Measurements from ENCODE around the gene FAM118A. TPM values are rescaled to one million over a fixed set of nuclear protein-coding genes. Genes with fewer than 3 reads are reported as not detected.

The FAM118A gene
- total RNA-seq, 1 experiment from 2014 or later: 37.9 TPM

DNA sequence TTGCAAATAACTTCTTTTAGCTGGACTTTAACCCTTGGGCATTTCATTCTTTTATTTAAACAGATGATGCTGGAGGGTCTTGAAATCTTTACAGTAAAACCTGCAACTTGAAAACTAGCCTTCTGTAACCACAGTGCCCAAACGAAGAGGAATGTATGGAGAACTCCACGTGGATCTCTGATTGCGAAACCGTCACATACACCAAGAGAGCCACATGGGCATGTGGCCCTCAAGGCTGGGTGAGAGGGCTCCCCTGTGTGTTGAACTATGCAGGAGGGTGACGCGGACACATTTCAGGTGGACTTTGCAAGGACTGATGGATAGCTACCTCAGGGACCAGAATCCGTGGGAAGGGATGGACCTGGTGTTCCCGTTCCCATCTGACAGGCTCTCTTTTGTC is 30.6 kb downstream of the FAM118A start:
- Histone ChIP-seq H2BK5ac (ENCODE audit: insufficient read length, low read length) (no peak overlapping the region), H2BK20ac (ENCODE audit: low read depth, low read length, poor library complexity, severe bottlenecking) (no peak overlapping the region), H4K20me1 (ENCODE audit: control insufficient read depth, insufficient read depth, insufficient read length) (no peaks in the 10 kb centered on the region), H2AFZ (ENCODE audit: low read length) (no peak overlapping the region), H3K23me2 (ENCODE audit: insufficient read length, low read depth, low read length, poor library complexity, severe bottlenecking) (no peaks in the 10 kb centered on the region), H3K27me3 (ENCODE audit: insufficient read depth, low read length) (no peaks in the 10 kb centered on the region), H3K9me3 (ENCODE audit: control insufficient read depth, low read depth, low read length) (no peaks in the 10 kb centered on the region), H3K14ac (ENCODE audit: insufficient read depth, low read length) (no peak overlapping the region), H2BK15ac (ENCODE audit: low read depth, low read length) (no peak overlapping the region), H4K91ac (ENCODE audit: insufficient read length, low read depth, low read length) (no peak overlapping the region), H3K4me1 (ENCODE audit: insufficient read depth, low read length) (no peaks in the 10 kb centered on the region), H3K9ac (ENCODE audit: extremely low read depth, insufficient read length, low read length) (no peak overlapping the region), H3K4me2 (ENCODE audit: insufficient read depth, insufficient read length, low read length) (no peak overlapping the region), H4K5ac (ENCODE audit: insufficient read length, low read depth, low read length) (no peak overlapping the region), H3K23ac (ENCODE audit: insufficient read length, low read depth, low read length) (no peak overlapping the region), H2AK5ac (ENCODE audit: insufficient read length, low read length) (no peak overlapping the region), H2BK12ac (ENCODE audit: insufficient read length, low read depth, low read length) (no peak overlapping the region), H2BK120ac (ENCODE audit: low read depth, low read length, poor library complexity, severe bottlenecking) (no peak overlapping the region), H3K56ac (ENCODE audit: insufficient read length, low read depth, low read length) (no peak overlapping the region), H3K79me1 (ENCODE audit: insufficient read depth, low read depth, low read length, poor library complexity, severe bottlenecking) (no peaks in the 10 kb centered on the region), H3T11ph (ENCODE audit: low read length) (no peak overlapping the region), H3K4ac (ENCODE audit: low read depth, low read length) (no peak overlapping the region), H3K18ac (ENCODE audit: insufficient read length, low read depth, low read length) (no peak overlapping the region), H3K27ac (ENCODE audit: insufficient read length, low read depth, low read length) (no peak overlapping the region), H3K79me2 (ENCODE audit: insufficient read depth, low read length) (no peaks in the 10 kb centered on the region), H4K8ac (replicated peaks; ENCODE audit: insufficient read length, low read depth, low read length) (no peak overlapping the region)
- H3K4me1 Mint-ChIP-seq: 0 out of 4 replicates have a peak, but pooled peaks cover 0 to 2% of the 10 kb centered on the region in 2 experiments
- no peaks in the 10 kb centered on the region for H3K27me3 Mint-ChIP-seq (ENCODE audit: low read depth)
- H3K9me3 Mint-ChIP-seq: no peaks in the 10 kb centered on the region; a peak in 1 of 5 replicates
- no peak for DNase-seq
- TF ChIP-seq, protein P1, sequence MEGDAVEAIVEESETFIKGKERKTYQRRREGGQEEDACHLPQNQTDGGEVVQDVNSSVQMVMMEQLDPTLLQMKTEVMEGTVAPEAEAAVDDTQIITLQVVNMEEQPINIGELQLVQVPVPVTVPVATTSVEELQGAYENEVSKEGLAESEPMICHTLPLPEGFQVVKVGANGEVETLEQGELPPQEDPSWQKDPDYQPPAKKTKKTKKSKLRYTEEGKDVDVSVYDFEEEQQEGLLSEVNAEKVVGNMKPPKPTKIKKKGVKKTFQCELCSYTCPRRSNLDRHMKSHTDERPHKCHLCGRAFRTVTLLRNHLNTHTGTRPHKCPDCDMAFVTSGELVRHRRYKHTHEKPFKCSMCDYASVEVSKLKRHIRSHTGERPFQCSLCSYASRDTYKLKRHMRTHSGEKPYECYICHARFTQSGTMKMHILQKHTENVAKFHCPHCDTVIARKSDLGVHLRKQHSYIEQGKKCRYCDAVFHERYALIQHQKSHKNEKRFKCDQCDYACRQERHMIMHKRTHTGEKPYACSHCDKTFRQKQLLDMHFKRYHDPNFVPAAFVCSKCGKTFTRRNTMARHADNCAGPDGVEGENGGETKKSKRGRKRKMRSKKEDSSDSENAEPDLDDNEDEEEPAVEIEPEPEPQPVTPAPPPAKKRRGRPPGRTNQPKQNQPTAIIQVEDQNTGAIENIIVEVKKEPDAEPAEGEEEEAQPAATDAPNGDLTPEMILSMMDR (conservative IDR thresholded peaks at IDR 0.05): no peak
- H3K27ac Mint-ChIP-seq: no peak overlapping the region
- peaks cover 7 to 48% (median 40%) of the 10 kb centered on the region in 3 experiments; a peak in 6 of 7 replicates for H3K36me3 Mint-ChIP-seq (ENCODE audit: insufficient read depth in 1 of 3, low read depth in 3 of 3)
- no CpG with 5 or more reads among the region's 8 CpGs for WGBS (ENCODE audit: extremely low coverage, insufficient read length, low lambda C conversion rate)
- H3K4me3 Mint-ChIP-seq: no peak overlapping the region
